Panc1 (cell line): ENCODE data around the gene ARHGEF7. TPM values are rescaled to one million over a fixed set of nuclear protein-coding genes. Genes with fewer than 3 reads are reported as not detected.

Experiments used
- ATAC-seq: fragments of 200-7000 bp; cut with Tn5 transposase; 2 replicates; pipeline ENCODE4 v1.9.1; 2020; ENCODE audit warnings: mild to moderate bottlenecking, moderate library complexity
- BruUV-seq: library from RNA; stranded (reverse); fragments of 400-500 nt; replicated peaks from 2 replicates; lab custom pipeline; 2021; lab: Mats Ljungman, UMichigan
- CTCF ChIA-PET: fragments of 300-600 bp; sonication (Branson Sonifier 250); formaldehyde crosslinking; loops from one replicate; lab custom pipeline; 2022; ENCODE audit warnings: antibody characterized with exemption; lab: Charles Lee
- POLR2A ChIA-PET: fragments of 300-600 bp; sonication (Branson Sonifier 250); formaldehyde crosslinking; loops from one replicate; lab custom pipeline; 2022; ENCODE audit warnings: antibody characterized with exemption; lab: Charles Lee
- DNase-seq: peaks from one replicate; pipeline ENCODE4 v3.0.0-alpha.2; 2010; ENCODE audit warnings: low read depth, low spot score
- H3K27ac ChIP-seq: 2 replicates; pipeline ENCODE4 v1.5.1; 2011; ENCODE audit warnings: mild to moderate bottlenecking, low read length, inconsistent platforms
- H3K27me3 ChIP-seq: fragments of 200-500 bp; sonication (Bioruptor generic); 2 replicates; pipeline ENCODE4 v1.6.0; 2014; ENCODE audit warnings: low read length, inconsistent platforms; ENCODE audit not compliant: control insufficient read depth, insufficient read depth
- H3K36me3 ChIP-seq: fragments of 200-500 bp; sonication (Bioruptor generic); 2 replicates; pipeline ENCODE4 v1.5.1; 2014; ENCODE audit warnings: inconsistent platforms, mild to moderate bottlenecking, low read length, moderate library complexity; ENCODE audit not compliant: control insufficient read depth, insufficient read depth
- H3K4me1 ChIP-seq: 2 replicates; pipeline ENCODE4 v1.5.1; 2011; ENCODE audit warnings: inconsistent platforms, mild to moderate bottlenecking, low read length, moderate library complexity; ENCODE audit not compliant: control insufficient read depth, insufficient read depth
- H3K4me3 ChIP-seq, 2 experiments: 2 replicates each; pipeline ENCODE4 v1.5.1; 2011 to 2012; ENCODE audit warnings: low read depth in 2 of 2, low read length in 2 of 2, mild to moderate bottlenecking in 2 of 2, inconsistent platforms in 1 of 2, moderate library complexity in 1 of 2
- H3K9me3 ChIP-seq: fragments of 200-500 bp; sonication (Bioruptor generic); 2 replicates; pipeline ENCODE4 v1.5.1; 2014; ENCODE audit warnings: low read depth, mild to moderate bottlenecking, inconsistent platforms, low read length, moderate library complexity; ENCODE audit not compliant: control insufficient read depth, insufficient read depth
- CTCF ChIP-seq: fragments of 450-650 bp; IDR thresholded peaks from 2 replicates; pipeline ENCODE4 v1.5.1; 2017; ENCODE audit warnings: mild to moderate bottlenecking
- POLR2AphosphoS5 ChIP-seq: IDR thresholded peaks from 2 replicates; pipeline ENCODE4 v1.6.1; 2012; ENCODE audit warnings: mild to moderate bottlenecking, low read depth, low read length, moderate library complexity
- REST ChIP-seq, 2 experiments: IDR thresholded peaks; 2 replicates each; pipeline ENCODE4 v1.6.1; 2011 to 2012; ENCODE audit warnings: low read depth in 2 of 2, control low read depth in 1 of 2, low read length in 1 of 2, mild to moderate bottlenecking in 1 of 2, moderate library complexity in 1 of 2; ENCODE audit not compliant: insufficient read depth in 1 of 2
- SIN3A ChIP-seq: IDR thresholded peaks from 2 replicates; pipeline ENCODE4 v1.6.1; 2012; ENCODE audit warnings: low read depth, mild to moderate bottlenecking, low read length, moderate library complexity, borderline replicate concordance; ENCODE audit not compliant: insufficient read depth
- TCF7L2 ChIP-seq: IDR thresholded peaks from 2 replicates; pipeline ENCODE4 v1.6.1; 2011; ENCODE audit warnings: mild to moderate bottlenecking, low read depth, low read length, inconsistent platforms
- in situ Hi-C: cut with HindIII; loops from 2 replicates; pipeline ENCODE4 v1.10.0; 2016; ENCODE audit warnings: low sequenced_read_pairs, low pct_unique_long_range_greater_than_20kb
- intact Hi-C: fragments of 100-400 bp; cut with micrococcal nuclease; formaldehyde crosslinking; loops from one replicate; pipeline ENCODE4 v1.10.0; 2022; ENCODE audit not compliant: unreplicated experiment
- total RNA-seq: library from RNA; stranded (reverse); gene quantifications from one replicate; pipeline ENCODE4 v1.2.1, GENCODE V29; 2021; ENCODE audit not compliant: unreplicated experiment

The ARHGEF7 gene
- total RNA-seq, 1 experiment from 2014 or later: 36.4 TPM

- Histone ChIP-seq H3K27me3 (no peaks in the 10 kb centered on the region), H3K36me3 (no peaks in the 10 kb centered on the region), H3K4me1 (no peaks in the 10 kb centered on the region), H3K9me3 (no peaks in the 10 kb centered on the region), H3K27ac (no peak overlapping the region), H3K4me3 (no peak overlapping the region)
- CTCF ChIA-PET: no interaction called here
- no peak for TF ChIP-seq SIN3A
- TF ChIP-seq TCF7L2: no peak
- no peak for TF ChIP-seq POLR2AphosphoS5
- TF ChIP-seq REST (IDR thresholded peaks at IDR 0.05; ENCODE audit: insufficient read depth in 1 of 2, low read depth in 2 of 2, low read length in 1 of 2): no peak
- BruUV-seq: no TSS peak
- in situ Hi-C loops: no loop called here
- intact Hi-C loops: no loop called here
- POLR2A ChIA-PET: no interaction called here
- DNase-seq (no peak), ATAC-seq (no peak)
Observed at GRCh38 chr13:111177081-111177711, 62.1 kb downstream of the ARHGEF7 start.

GRCh38 chr13:111177921-111178320, 62.8 kb downstream of the ARHGEF7 start:
- H3K27me3 ChIP-seq: no peaks in the 10 kb centered on the region
- no peak for TF ChIP-seq SIN3A
- no peak for TF ChIP-seq TCF7L2
- no peak for TF ChIP-seq POLR2AphosphoS5
- TF ChIP-seq CTCF: no peak
- TF ChIP-seq REST (IDR thresholded peaks at IDR 0.05; ENCODE audit: insufficient read depth in 1 of 2, low read depth in 2 of 2, low read length in 1 of 2): no peak
- ATAC-seq (no peak), DNase-seq (no peak)
- H3K9me3 ChIP-seq: no peaks in the 10 kb centered on the region
- in situ Hi-C loops (no loop called here), intact Hi-C loops (no loop called here)
- ChIA-PET POLR2A (no interaction called here), CTCF (no interaction called here)
- no peak overlapping the region for H3K4me3 ChIP-seq
- no TSS peak for BruUV-seq
- H3K4me1 ChIP-seq: no peaks in the 10 kb centered on the region
- H3K27ac ChIP-seq: no peak overlapping the region
- no peaks in the 10 kb centered on the region for H3K36me3 ChIP-seq
